ENCODE data around the gene NTMT1.

Gene NTMT1

DNA sequence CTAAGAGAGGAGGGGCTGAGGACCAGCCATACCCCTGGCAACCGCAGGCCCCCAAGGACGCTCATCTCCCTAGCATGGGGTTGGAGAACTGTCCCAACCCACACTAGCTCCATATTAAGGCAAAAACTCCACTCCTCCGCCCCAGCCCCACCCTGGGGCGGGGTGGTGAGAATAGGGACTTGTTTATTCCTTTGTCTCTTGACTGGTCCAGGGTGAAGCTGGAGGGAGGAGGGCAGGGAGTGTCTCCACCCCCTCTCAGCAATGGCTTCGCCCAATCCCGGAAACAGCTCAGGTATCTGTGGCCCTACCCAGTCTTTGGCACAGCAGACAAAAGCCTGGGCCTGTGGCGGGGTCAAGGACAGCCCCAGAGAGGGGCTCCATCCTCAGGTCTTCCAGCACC is 56.4 kb downstream of the NTMT1 start:
- DNase-seq, result no peak

DNA sequence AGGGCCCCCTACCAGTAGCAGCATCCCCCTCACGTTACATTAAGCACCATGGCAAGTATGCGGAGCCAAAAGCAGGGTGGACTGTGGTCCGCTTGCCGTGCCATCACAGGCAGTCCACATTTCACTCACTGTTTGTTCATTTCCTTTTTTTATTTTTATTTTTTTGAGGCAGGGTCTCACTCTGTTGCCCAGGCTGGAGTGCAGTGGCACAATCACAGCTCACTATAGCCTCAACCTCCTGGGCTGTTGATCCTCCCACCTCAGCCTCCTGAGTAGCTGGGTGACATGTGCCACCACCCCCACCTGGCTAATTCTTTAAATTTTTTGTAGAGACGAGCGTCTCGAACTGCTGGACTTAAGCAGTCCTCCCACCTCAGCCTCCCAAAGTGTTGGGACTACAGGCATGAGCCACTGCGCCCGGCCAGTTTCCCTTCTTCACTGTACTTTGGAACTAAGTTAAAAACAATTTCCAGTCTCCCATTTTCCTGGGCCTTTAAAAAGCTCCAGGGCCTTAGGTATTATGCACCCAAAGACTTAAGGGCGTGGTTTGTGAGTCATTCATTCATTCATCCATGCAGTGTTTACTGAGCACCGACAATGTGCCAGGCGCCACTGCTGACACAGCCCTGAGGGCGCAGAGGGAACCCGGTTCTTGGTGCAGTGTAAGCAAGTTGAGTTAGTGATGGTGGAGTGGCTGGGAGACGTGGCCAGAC is 59.4 kb downstream of the NTMT1 start:
- DNase-seq, result no peak
